Right renal pelvis (tissue), 4 donors: ENCODE data around the gene NXPE4. TPM values are rescaled to one million over a fixed set of nuclear protein-coding genes. Genes with fewer than 3 reads are reported as not detected.
"Not testable (repeated sequence)": the region's sequence is repeated elsewhere in the genome, so short reads cannot be mapped to it uniquely, and the experiment has no call there.

Source experiments
- DNase-seq, 4 donors: peaks; one replicate each; pipeline ENCODE4 v3.0.0-alpha.2; 2013; ENCODE audit warnings: low read depth in 4 of 4, low spot score in 3 of 4, missing footprints in 1 of 4
- polyA plus RNA-seq, 4 donors: library from polyadenylated mRNA; unstranded; fragments of 120-200 nt; gene quantifications; one replicate each; pipeline ENCODE4 v1.2.1, GENCODE V29; 2013; ENCODE audit not compliant: insufficient read length in 4 of 4

Gene NXPE4
- under 1 TPM in 1 of 4 donors, not detected in 3; 0.06 TPM for polyA plus RNA-seq

- DNase-seq: no peak
Observed at GRCh38 chr11:114595571-114595970, at the start of gene NXPE4. Gene NXPE4 (minus strand): TSS chr11:114595786. CDS start chr11:114594759, 1,027 bp downstream.

GRCh38 chr11:114639440-114639839, 43.9 kb upstream of the NXPE4 start:
- not testable (repeated sequence) for DNase-seq

- DNase-seq: not testable (repeated sequence)
Observed at GRCh38 chr11:114631445-114631965, 35.9 kb upstream of the NXPE4 start.

DNA sequence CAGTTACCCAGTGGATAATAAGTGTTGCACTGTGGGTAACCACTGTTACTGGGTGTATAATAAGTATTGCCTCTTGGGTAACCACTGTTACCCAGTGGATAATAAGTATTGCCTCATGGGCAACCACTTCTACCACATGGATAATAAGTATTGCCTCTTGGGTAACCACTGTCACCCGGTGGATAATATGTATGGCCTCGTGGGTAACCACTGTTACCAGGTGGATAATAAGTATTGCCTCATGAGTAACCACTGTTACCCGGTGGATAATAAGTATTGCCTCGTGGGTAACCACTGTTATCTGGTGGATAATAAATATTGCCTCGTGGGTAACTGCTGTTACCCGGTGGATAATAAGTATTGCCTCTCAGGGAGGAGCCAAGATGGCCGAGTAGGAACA, 29.7 kb upstream of the NXPE4 start:
- no peak for DNase-seq

DNA sequence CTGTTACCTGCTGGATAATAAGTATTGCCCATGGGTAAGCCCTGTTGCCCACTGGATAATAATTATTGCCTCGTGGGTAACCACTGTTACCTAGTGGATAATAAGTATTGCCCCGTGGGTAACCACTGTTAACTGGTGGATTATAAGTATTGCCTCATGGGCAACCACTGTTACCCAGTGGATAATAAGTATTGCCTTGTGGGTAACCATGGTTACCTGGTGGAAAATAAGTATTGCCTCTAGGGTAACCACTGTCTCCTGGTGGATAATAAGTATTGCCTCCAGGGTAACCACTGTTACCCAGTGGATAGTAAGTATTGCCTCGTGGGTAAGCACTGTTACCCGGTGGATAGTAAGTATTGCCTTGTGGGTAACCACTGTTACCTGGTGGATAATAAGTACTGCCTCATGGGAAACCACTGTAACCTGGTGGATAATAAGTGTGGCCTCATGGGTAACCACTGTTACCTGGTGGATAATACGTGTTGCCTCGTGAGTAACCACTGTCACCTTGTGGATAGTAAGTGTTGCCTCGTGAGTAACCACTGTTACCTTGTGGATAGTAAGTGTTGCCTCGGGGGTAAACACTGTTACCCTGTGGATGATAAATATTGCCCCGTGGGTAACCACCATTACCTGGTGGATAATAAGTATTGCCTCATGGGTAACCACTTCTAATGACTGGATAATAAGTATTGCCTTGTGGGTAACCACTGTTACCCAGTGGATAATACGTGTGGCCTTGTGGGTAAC, 29.0 kb upstream of the NXPE4 start:
- no peak for DNase-seq

- no peak for DNase-seq
Observed at GRCh38 chr11:114623720-114624119, 28.1 kb upstream of the NXPE4 start.

- DNase-seq: no peak
Observed at GRCh38 chr11:114622858-114623257, 27.3 kb upstream of the NXPE4 start.

DNA sequence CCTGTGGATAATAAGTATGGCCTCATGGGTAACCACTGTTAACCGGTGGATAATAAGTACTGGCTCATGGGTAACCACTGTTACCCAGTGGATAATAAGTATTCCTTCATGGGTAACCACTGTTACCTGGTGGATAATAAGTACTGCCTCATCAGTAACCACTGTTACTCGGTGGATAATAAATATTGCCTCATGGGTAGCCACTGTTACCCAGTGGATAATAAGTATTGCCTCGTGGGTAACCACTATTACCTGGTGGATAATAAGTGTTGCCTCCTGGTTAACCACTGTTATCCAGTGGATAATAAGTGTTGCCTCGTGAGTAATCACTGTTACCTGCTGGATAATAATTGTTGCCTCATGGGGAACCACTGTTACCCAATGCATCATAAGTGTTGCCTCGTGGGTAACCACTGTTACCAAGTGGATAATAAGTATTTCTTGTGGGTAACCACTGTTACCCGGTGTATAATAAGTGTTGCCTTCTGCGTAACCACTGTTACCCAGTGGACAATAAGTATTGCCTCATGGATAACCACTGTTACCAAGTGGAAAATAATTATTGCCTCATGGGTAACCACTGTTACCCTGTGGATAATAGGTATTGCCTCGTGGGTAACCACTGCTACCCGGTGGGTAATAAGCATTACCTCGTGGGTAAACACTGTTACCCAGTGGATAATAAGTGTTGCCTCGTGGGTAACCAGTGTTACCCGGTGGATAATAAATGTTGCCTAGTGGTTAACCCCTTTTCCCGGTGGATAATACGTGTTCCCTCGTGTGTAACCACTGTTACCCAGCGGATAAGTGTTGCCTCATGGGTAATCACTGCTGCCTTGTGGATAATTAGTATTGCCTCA, 26.6 kb upstream of the NXPE4 start:
- DNase-seq: no peak

DNA sequence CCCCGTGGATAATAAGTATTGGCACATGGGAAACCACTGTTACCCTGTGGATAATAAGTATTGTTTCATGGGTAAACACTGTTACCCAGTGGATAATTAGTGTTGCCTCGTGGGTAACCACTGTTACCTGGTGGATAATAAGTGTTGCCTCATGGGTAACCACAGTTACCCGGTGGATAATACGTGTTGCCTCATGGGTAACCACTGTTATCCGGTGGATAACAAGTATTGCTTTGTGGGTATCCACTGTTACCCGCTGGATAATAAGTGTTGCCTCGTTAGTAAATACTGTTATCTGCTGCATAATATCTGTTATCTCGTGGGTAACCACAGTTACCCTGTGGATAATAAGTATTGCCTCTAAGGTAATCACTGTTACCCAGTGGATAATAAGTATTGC, 25.5 kb upstream of the NXPE4 start:
- DNase-seq: no peak

DNA sequence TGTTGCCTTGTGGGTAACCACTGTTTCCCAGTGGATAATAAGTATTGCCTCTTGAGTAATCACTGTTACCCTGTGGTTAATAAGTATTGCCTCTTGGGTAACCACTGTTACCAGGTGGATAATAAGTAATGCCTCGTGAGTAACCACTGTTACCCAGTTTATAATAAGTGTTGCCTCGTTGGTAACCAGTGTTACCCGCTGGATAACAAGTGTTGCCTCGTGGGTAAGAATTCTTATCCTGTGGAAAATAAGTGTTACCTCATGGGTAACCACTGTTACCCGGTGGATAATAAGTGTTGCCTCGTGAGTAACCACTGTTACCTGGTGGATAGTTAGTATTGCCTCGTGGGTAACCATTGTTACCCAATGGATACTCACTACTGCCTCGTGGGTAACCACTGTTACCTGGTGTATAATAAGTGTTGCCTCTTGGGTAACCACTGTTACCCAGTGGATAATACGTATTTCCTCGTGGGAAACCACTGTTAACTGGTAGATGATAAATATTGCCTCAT, 24.1 kb upstream of the NXPE4 start:
- DNase-seq: no peak

DNA sequence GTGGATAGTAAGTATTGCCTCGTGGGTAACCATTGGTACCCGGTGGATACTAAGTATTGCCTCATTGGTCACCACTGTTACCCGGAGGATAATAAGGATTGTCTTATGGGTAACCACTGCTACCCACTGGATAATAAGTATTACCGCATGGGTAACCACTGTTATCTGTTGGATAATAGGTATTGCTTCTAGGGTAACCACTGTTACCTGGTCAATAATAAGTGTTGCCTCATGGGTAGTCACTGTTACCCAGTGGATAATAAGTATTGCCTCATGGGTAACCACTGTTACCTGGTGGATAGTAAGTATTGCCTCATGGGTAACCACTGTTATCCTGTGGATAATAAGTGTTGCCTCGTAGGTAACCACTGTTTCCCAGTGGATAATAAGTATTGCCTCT, 22.6 kb upstream of the NXPE4 start:
- DNase-seq: no peak

DNA sequence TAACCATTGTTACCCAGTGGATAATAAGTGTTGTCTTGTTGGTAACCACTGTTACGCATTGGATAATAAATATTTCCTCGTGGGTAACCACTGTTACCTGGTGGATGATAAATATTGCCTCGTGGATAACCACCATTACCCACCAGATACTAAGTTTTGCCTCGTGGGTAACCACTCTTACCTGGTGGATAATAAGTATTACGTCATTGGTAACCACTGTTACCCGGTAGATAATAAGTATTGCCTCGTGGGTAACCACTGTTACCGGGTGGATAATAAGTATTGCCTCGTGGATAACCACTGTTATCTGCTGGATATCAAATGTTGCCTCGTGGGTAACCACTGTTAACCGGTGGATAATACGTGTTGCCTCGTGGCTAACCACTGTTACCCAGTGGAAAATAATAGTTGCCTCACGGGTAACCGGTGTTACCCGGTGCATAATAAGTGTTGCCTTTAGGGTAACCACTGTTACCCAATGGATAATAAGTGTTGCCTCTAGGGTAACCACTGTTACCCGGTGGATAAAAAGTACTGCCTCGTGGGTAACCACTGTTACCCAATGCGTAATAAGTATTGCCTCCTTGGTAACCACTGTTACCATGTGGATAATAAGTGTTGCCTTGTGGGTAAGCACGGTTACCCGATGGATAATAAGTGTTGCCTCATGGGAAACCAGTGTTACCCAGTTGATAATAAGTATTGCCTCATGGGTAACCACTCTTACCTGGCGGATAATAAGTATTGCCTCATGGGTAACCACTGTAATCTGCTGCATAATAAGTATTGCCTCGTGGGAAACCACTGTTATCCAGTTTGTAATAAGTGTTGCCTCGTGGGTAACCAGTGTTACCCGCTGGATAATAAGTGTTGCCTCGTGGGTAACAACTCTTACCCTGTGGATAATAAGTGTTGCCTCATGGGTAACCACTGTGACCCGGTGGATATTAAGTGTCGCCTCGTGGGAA, 21.9 kb upstream of the NXPE4 start:
- no peak for DNase-seq

DNA sequence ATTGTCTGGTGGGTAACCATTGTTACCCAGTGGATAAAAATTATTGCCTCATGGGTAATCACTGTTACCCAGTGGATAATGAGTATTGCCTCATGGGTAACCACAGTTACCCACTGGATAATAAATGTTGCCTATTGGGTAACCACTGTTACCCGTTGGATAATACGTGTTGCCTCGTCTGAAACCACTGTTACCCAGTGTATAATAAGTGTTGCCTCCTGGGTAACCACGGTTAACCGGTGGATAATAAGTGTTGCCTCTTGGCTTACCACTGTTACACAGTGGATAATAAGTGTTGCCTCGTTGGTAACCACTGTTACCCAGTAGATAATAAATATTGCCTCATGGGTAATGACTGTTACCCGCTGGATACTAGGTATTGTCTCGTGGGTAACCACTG, 20.9 kb upstream of the NXPE4 start:
- no peak for DNase-seq

GRCh38 chr11:114615448-114616361, 20.1 kb upstream of the NXPE4 start:
- DNase-seq: no peak

DNA sequence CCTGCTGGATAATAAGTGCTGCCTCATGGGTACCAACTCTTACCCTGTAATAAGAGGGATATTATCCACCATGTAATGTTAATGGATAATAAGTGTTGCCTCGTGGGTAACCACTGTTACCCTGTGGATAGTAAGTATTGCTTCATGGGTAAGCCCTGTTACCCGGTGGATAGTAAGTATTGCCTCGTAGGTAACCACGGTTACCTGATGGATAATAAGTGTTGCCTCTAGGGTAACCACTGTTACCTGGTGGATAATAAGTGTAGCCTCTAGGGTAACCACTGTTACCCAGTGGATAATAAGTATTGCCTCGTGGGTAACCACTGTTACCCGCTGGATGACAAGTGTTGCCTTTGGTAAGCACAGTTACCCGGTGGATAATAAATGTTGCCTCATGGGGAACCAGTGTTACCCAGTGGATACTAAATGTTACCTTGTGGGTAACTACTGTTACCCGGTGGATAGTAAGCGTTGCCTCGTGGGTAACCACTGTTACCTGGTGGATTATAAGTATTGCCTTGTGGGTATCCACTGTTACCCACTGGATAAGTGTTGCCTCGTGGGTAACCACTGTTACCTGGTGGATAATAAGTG, 18.6 kb upstream of the NXPE4 start:
- no peak for DNase-seq

- not testable (repeated sequence) for DNase-seq
Observed at GRCh38 chr11:114613094-114613493, 17.5 kb upstream of the NXPE4 start.

DNA sequence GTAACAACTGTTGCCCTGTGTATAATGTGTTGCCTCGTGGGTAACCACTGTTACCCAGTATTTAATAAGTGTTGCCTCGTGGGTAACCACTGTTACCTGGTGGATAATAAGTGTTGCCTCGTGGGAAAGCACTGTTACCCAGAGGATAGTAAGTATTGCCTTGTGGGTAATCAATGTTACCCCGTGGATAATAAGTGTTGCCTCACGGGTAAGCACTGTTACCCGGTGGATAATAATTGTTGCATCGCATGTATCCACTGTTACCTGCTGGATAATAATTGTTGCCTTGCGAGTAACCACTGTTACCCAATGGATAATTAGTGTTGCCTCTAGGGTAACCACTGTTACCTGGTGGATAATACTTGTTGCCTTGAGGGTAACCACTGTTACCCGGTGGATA, 17.1 kb upstream of the NXPE4 start:
- no peak for DNase-seq

DNA sequence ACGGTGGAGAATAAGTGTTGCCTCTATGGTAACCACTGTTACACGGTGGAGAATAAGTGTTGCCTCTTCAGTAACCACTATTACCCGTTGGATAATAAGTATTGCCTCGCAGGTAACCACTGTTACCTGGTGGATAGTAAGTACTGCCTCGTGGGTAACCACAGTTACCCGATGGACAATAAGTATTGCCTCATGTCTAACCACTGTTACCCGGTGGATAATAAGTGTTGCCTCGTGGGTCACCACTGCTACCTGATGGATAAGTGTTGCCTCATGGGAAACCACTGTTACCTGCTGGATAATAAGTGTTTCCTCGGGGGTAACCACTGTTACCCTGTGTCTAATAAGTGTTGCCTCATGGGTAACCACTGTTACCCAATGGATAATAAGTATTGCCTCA, 16.6 kb upstream of the NXPE4 start:
- not testable (repeated sequence) for DNase-seq
